Measurements from ENCODE around the gene BIRC6.
"Not testable (repeated sequence)": the region's sequence is repeated elsewhere in the genome, so short reads cannot be mapped to it uniquely, and the experiment has no call there.

Gene BIRC6

DNA sequence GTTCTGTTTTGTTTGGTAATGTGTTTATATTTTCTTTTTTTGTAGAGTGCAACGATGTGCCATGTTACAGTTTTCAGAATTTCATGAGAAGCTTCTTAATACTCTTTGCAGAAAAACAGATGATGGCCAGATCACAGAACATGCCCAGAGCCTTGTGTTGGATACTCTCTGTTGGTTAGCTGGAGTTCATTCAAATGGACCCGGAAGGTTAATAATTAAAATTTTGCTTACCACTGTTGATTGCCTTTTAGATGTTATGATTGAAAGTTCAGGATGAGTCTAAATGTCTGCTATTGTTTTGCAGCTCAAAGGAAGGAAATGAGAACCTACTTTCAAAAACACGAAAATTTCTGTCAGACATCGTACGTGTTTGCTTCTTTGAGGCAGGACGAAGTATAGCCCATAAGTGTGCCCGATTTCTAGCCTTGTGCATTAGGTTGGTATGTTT, 85.2 kb downstream of the BIRC6 start:
- DNase-seq (ENCODE audit: low read depth in 2 of 2), result no peak

DNA sequence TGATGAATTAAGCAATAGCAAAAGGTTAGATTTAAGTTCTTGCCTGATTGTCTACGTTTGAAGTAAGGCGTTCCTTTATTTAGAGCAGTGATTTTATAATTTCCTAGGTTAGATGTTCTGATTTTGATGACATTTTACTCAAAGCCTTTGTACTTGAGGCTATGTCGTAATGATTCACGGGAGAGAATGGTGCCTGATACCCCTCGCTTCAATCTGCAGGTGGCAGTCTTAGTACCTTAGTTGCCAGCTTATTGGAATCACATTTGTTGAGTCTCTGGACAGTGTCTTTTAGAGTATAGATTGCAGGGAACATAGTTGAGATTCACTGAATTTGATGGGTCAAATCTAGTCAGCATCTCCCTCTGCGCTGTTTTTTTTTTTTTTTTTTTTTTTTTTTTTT, 89.5 kb downstream of the BIRC6 start:
- no peak for DNase-seq (ENCODE audit: low read depth in 2 of 2)

DNA sequence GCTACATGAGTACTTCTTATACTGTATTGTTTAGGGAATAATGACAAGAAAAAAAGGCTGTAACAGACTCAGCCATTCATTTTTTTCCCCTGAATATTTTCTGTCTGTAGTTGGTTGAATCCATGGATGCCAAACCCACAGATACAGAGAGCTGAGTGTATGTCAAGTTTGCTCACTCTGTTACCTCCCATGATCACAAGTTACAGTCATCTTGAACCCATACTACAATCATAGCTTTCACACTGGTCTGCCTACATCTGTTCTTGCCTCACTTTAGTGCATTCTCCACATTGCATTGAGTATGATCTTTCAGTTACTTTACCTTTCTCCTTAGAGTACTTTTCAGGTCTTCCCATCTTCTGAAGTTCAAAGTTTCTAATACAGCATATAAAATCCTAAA, 94.0 kb downstream of the BIRC6 start:
- no peak for DNase-seq (ENCODE audit: low read depth in 2 of 2)

DNA sequence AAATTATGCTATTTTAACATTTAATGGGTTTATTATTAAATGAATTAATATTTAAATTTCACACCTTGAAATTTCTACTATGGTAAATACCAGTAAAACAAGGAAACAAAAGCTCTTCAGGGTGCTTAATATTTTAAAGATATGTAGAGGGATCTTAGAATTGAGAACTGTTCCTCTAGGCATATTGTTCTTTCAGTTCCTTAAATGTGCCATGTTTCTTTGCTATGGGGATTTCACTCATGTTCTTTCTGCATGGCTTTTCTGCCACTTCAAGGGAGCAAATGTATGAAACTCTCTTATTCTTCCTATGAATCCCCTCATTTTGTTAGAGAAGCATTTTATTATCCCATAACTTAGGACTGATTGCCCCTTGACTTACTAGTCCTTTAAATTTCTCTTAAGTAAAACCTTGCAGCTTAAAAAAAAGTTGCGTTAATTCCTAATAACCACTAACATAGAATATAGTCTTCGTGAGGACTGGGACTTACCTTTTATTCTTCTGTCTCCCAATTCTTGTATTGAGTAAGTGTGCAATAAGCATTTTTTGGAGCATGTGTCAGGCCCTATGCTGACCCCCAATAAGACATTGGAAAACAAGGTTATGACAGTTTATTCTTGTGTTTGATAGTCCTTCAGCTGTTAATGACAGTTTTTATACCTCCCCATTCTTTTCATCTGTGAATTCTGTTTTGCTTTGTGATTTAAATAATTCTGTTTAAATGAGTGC, 95.7 kb downstream of the BIRC6 start:
- no peak for DNase-seq (ENCODE audit: low read depth in 2 of 2)

DNA sequence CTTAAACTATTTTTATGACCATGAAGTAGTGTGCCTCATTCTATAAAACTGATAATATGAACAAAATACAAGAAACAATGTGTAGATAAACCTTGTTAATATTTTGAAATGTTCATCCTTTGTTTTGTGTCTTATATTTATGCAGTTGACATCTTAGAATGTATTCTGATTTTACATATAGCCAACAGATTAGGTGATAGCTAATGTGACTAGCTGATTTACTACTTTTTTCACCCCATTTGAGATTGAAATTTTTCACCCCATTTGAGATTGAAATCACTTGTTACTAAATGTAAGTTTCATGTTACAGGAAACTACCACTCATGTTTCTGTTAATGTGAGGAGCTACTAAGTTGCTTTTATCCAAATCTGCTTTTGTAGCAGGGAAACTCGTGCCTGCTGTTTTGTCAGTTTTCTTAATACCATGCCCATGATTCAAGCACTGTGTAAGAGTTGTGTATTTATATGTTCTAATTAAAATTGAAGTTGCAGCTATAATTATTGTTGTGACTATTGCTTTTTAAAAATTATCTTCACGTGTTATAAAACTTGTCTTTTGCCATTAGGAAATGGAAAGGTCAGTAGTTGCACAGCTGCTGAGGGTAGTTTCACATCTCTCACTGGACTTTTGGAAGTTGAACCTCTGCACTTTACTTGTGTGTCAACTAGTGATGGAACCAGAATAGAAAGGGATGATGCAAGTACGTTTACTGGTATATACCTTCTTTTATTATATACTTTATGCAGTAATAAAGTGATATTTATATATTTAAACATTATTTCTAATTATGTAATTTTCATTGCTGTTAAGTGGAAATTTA, 96.6 kb downstream of the BIRC6 start:
- no peak for DNase-seq (ENCODE audit: low read depth in 2 of 2)

- no peak for DNase-seq (ENCODE audit: low read depth in 2 of 2)
Observed at GRCh38 chr2:32455816-32456215, 99.0 kb downstream of the BIRC6 start.

DNA sequence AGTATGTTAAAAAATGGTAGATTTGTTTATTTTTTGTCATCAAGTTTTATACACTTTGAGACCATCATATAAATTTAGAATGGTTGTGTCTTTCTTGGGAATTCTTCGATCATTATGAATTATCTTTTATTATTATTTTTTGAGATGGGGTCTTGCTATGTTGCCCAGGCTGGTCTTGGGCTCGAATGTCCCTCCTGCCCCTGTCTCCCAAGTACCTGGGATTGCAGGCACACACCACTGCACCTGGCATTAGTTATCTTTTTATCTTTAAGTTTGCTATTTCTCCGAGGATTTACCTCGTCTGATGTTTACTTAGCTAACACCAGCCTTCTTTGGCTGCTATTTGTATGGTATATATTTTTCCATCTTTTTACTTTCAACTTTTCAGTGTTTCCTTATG, 100.0 kb downstream of the BIRC6 start:
- DNase-seq (ENCODE audit: low read depth in 2 of 2), result no peak

DNA sequence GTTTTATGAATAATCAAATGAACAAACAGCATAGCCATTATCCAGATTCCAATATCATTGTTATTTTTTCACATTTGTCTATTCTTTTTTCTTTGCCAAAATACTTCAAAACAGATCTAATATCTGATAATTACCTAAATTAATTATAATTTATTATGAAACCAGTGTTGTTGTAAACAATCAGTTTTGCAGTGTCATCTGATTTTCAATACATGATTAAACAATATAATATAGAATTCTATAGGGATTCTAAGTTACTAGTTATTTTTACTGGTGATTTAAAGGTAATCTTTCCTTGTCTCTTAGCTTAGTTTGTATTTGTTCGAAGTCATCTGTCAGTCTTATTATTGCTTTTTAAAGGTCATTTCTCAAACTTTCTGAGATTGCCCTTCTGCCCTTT, 101.0 kb downstream of the BIRC6 start:
- DNase-seq (ENCODE audit: low read depth in 2 of 2), result no peak

DNA sequence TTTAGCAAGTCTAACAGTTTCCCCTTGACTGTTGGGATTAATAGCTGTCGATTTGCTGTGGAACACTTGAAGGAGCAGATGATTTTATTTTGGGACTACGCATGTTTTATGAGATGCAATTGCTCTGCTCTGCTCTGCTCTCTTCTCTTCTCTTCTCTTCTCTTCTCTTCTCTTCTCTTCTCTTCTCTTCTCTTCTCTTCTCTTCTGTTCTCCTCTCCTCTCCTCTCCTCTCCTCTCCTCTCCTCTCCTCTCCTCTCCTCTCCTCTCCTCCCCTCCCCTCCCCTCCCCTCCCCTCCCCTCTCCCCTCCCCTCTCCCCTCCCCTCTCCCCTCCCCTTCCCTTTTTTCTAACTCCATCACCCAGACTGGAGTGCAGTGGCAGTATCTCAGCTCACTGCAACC, 104.0 kb downstream of the BIRC6 start:
- DNase-seq (ENCODE audit: low read depth in 2 of 2), result not testable (repeated sequence)

GRCh38 chr2:32463110-32463509, 106.3 kb downstream of the BIRC6 start:
- DNase-seq (ENCODE audit: low read depth in 2 of 2), result no peak

- DNase-seq (ENCODE audit: low read depth in 2 of 2), result no peak
Observed at GRCh38 chr2:32464431-32464830, 107.6 kb downstream of the BIRC6 start.

- no peak for DNase-seq (ENCODE audit: low read depth in 2 of 2)
Observed at GRCh38 chr2:32472605-32473004, 115.8 kb downstream of the BIRC6 start.

GRCh38 chr2:32474381-32474780, 117.6 kb downstream of the BIRC6 start:
- no peak for DNase-seq (ENCODE audit: low read depth in 2 of 2)

GRCh38 chr2:32478889-32479620, 122.2 kb downstream of the BIRC6 start:
- DNase-seq (ENCODE audit: low read depth in 2 of 2), result peak; percentile 17

DNA sequence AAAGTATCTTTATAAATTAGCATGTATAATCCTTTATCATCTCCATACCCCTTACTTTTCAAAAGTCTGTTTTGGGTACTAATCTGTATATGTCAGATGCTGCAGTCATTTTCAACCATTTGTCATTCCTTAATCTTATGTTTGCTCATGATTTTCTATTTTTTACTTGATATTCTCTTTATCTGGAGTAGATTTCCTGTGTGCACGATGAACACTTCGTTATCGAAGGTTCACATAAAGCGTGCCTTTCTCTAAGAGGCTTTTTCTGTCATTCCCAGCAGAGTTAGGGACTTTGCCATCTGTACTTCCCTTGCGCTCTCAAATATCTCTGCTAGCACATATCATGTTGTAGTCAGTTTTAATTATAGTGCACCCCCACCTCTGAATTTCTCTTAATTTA, 123.2 kb downstream of the BIRC6 start:
- DNase-seq (ENCODE audit: low read depth in 2 of 2), result no peak

DNA sequence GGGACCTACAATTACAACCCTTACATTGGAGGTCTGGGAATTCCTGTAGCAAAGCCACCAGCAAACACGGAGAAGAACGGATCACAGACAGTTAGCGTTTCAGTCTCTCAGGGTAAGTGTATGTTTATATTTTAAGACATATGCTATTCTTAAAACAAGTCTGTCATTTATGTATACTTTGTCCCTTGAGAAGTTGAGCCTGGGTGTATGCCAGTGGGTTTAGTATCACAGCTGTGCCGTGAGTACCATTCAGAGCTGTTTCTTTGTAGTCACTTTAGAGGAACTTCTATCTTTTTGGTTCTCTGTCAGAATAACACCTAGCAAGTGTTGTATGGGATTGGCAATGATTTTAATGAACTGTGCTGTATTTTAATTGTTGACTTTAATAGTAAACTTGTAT, 125.6 kb downstream of the BIRC6 start:
- no peak for DNase-seq (ENCODE audit: low read depth in 2 of 2)

DNA sequence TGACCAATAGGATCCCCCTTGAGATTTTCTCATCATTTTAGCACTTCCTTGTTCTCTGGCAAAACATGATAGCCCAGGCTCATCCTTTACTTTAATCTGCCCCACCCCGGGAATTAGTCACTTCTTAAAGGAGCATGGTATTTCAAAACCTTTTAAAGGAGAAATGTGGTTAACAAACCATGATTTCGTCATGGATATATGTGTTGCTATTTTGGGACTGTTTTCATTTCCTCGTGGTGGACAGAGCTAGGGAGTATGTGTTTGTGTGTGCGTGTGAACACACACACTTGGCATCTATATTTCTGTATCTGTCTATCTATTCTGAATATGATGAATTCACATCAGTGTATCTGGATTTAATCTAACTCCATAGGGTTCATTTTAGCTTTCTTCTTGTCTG, 128.1 kb downstream of the BIRC6 start:
- DNase-seq (ENCODE audit: low read depth in 2 of 2), result peak; percentile 95

DNA sequence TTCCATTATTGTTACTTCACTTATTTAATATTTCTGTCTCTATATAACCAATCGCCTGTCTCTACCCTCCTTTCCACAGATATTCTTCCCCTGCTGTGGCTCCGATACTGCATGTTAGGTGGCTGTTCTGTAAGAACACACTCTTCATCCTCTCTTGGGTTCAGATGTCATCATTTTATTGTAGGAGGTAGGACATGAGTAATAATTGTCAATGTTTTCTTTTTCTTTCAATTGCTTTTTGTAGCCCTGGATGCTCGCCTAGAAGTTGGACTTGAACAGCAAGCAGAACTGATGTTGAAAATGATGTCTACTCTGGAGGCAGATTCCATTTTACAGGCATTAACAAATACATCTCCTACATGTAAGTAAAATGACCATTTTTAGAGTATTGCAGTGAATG, 128.6 kb downstream of the BIRC6 start:
- DNase-seq (ENCODE audit: low read depth in 2 of 2), result peak in 1 of 2 experiments; percentile 36

DNA sequence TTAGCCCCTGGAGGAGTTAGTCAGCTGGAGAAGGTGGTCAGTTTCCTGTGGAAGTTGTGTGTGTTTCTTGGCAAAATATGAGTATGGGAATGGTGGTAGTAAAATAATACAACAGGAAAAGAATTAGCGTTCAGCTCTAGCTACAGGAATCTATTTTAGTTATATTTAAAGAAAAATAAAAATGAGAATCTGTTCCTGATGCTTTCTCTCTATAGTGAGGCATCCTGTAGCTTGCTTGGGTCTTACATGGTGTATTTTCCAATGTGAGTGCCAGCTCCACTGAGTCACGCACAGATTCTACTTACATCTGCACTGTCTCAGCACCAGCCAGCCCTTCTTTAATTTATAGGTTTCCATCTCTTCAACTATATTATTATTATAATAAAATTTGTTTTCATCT, 132.2 kb downstream of the BIRC6 start:
- DNase-seq (ENCODE audit: low read depth in 2 of 2), result no peak

DNA sequence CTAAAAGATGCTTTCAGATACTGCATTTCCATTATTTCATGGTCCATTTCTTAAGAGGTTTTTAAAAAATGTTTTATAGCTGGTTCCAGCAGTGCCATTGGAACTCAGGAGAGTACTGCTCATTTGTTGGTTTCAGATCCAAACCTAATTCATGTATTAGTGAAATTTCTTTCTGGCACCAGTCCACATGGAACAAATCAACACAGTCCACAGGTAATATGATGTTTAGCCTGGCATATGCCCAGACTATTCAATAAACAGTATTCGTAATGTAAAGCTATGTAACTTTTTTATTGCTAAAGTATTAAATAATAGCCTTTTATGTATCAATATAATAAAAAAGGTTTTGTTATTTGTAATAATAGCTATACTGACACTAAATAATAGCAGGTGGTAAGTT, 134.5 kb downstream of the BIRC6 start:
- DNase-seq (ENCODE audit: low read depth in 2 of 2), result no peak

GRCh38 chr2:32495139-32495538, 138.3 kb downstream of the BIRC6 start:
- DNase-seq (ENCODE audit: low read depth in 2 of 2), result peak; percentile 16 to 33

DNA sequence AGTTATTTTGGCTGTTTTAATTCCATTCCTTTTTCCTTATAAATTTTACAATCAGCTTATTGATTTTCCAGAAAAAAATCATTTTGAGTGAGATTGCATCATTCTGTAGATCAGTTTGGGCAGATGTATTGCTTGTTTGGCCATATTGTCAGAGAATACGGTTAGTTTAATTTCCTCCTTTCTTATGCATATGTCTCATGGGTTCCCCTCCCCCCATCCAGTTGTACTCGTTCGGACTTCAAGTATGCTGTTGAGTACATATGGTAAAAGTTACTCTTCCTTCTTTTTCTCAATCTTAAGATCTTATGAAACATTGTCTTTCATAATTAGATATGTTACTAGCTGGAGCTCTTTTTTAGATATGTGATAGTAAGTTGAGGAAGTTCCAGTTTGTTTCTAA, 139.8 kb downstream of the BIRC6 start:
- DNase-seq (ENCODE audit: low read depth in 2 of 2), result no peak

DNA sequence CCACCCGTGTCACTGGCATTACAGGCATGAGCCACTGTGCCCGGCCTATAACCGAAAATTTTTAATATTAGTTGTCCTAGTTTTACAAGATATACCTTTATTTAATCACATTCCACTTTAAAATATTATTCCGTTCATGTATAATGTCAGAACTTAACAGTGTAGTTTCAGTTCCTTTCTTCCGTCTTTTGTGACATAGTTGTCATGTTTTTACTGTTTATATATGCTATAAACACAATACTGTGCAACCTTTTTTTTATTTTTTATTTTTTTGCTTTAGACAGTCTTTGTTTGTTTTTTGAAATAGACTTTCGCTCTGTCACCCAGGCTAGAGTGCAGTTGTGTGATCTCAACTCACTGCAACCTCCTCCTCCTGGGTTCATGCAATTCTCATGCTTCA, 141.5 kb downstream of the BIRC6 start:
- no peak for DNase-seq (ENCODE audit: low read depth in 2 of 2)
